Regular cardiac myocyte (primary cell): Measurements from ENCODE around the gene ARL14EP. TPM values are rescaled to one million over a fixed set of nuclear protein-coding genes. Genes with fewer than 3 reads are reported as not detected.

Experiments
- total RNA-seq: library from RNA; depleted of rRNA; stranded (reverse); fragments of >200 nt; gene quantifications from 2 replicates; pipeline ENCODE4 v1.2.3, GENCODE V29; 2014

ARL14EP gene
- total RNA-seq, result 22.4 and 31.9 TPM in 2 replicates

GRCh38 chr11:30322826-30323710 lies at the start of gene ARL14EP:
Gene ARL14EP, plus strand, starts transcription at chr11:30323104. Its CDS starts 7,845 bp downstream, at chr11:30330949.

Other genes with a start within 250 kb of the ARL14EP start
- gene FSHB, start 92.1 kb upstream of the ARL14EP start, total RNA-seq, result not detected in 2 replicates